HFFc6 (cell line): Measurements from ENCODE around the gene CNN3. TPM values are rescaled to one million over a fixed set of nuclear protein-coding genes. Genes with fewer than 3 reads are reported as not detected.

Experiments used
- DNase-seq: peaks from one replicate; pipeline ENCODE4 v3.0.0-alpha.2; 2018
- H3K27ac Mint-ChIP-seq: 2 replicates; pipeline ENCODE4 v1.8.0; 2020; ENCODE audit warnings: mild to moderate bottlenecking, mixed read lengths
- H3K27me3 Mint-ChIP-seq: 2 replicates; pipeline ENCODE4 v1.8.0; 2021; ENCODE audit warnings: mild to moderate bottlenecking, moderate library complexity, mixed read lengths; ENCODE audit not compliant: insufficient read depth
- H3K36me3 Mint-ChIP-seq: 2 replicates; pipeline ENCODE4 v1.8.0; 2021; ENCODE audit warnings: low read depth, mixed read lengths
- H3K4me1 Mint-ChIP-seq: 2 replicates; pipeline ENCODE4 v1.8.0; 2020; ENCODE audit warnings: low read depth, mixed read lengths
- H3K4me3 Mint-ChIP-seq: 2 replicates; pipeline ENCODE4 v1.8.0; 2020; ENCODE audit warnings: mild to moderate bottlenecking, moderate library complexity, mixed read lengths
- H3K9me3 Mint-ChIP-seq: 2 replicates; pipeline ENCODE4 v1.8.0; 2020; ENCODE audit warnings: mild to moderate bottlenecking, mixed read lengths
- total RNA-seq, 6 experiments: library from RNA; stranded (reverse); fragmentation: NEBNext Ultra II Directional; extraction: Animal tissue kit (Norgen Biotek cat#: 25700); gene quantifications; 2 replicates in 1 of 6; 3 replicates in 5 of 6; pipeline ENCODE4 v1.2.3, GENCODE V29; 2021
- TF ChIP-seq, protein P1 (sequence below): fragments of 200-600 bp; sonication (generic); IDR thresholded peaks from 2 replicates; pipeline ENCODE4 v1.5.0; 2021; ENCODE audit warnings: antibody characterized with exemption, mild to moderate bottlenecking

CNN3 gene
- total RNA-seq, 6 experiments from 2014 or later, result 210 to 253 (median 232) TPM

DNA sequence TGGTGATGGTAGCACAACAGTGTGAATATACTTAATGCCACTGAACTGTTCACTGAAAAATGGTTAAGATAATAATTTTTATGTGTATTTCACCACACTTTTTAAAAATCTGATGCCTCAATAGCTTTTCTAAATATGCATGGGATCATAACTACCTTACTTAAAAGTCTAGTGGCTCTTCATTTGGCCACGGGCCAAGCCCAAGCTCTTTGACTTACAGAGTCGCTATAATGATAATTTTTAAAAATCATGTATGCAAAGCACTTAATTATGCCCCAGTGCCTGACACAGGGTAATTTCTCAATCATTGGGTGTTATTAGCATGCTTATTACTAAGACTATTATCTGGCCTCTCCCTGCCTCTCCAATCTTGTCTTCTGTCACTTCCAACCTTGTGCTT is 7.6 kb upstream of the CNN3 start:
- Mint-ChIP-seq H3K36me3 (no peaks in the 10 kb centered on the region), H3K27me3 (no peaks in the 10 kb centered on the region), H3K9me3 (no peaks in the 10 kb centered on the region), H3K4me1 (peaks cover 41% of the 10 kb centered on the region), H3K27ac (no peak overlapping the region), H3K4me3 (no peak overlapping the region)
- no peak for DNase-seq
- TF ChIP-seq, protein P1, sequence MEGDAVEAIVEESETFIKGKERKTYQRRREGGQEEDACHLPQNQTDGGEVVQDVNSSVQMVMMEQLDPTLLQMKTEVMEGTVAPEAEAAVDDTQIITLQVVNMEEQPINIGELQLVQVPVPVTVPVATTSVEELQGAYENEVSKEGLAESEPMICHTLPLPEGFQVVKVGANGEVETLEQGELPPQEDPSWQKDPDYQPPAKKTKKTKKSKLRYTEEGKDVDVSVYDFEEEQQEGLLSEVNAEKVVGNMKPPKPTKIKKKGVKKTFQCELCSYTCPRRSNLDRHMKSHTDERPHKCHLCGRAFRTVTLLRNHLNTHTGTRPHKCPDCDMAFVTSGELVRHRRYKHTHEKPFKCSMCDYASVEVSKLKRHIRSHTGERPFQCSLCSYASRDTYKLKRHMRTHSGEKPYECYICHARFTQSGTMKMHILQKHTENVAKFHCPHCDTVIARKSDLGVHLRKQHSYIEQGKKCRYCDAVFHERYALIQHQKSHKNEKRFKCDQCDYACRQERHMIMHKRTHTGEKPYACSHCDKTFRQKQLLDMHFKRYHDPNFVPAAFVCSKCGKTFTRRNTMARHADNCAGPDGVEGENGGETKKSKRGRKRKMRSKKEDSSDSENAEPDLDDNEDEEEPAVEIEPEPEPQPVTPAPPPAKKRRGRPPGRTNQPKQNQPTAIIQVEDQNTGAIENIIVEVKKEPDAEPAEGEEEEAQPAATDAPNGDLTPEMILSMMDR, result no peak

DNA sequence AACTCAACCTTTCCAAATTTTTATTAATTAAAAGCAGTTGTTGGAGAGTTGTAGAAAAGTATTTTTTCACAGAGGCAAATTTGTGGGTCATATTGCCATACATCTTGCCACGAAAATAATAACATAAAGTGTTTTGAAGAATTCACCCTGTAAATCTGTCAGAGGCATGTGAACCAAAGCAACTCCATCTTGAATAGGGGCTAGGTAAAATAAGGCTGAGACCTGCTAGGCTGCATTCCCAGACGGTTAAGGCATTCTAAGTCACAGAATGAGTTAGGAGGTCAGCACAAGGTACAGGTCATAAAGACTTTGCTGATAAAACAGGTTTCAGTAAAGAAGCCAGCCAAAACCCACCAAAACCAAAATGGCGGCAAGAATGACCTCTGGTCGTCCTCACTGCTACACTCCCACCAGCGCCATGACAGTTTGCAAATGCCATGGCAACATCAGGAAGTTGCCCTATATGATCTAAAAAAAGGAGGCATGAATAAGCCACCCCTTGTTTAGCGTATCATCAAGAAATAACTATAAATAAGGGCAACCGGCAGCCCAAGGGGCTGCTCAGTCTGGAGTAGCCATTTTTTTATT is 4.4 kb upstream of the CNN3 start:
- H3K27me3 Mint-ChIP-seq, result no peaks in the 10 kb centered on the region; the same call in 1 of the 2 replicates
- no peaks in the 10 kb centered on the region for H3K9me3 Mint-ChIP-seq
- H3K36me3 Mint-ChIP-seq, result no peaks in the 10 kb centered on the region
- no peak overlapping the region for H3K27ac Mint-ChIP-seq
- peaks cover 27% of the 10 kb centered on the region for H3K4me1 Mint-ChIP-seq
- no peak for DNase-seq
- TF ChIP-seq, protein P1, result no peak
- no peak overlapping the region for H3K4me3 Mint-ChIP-seq

DNA sequence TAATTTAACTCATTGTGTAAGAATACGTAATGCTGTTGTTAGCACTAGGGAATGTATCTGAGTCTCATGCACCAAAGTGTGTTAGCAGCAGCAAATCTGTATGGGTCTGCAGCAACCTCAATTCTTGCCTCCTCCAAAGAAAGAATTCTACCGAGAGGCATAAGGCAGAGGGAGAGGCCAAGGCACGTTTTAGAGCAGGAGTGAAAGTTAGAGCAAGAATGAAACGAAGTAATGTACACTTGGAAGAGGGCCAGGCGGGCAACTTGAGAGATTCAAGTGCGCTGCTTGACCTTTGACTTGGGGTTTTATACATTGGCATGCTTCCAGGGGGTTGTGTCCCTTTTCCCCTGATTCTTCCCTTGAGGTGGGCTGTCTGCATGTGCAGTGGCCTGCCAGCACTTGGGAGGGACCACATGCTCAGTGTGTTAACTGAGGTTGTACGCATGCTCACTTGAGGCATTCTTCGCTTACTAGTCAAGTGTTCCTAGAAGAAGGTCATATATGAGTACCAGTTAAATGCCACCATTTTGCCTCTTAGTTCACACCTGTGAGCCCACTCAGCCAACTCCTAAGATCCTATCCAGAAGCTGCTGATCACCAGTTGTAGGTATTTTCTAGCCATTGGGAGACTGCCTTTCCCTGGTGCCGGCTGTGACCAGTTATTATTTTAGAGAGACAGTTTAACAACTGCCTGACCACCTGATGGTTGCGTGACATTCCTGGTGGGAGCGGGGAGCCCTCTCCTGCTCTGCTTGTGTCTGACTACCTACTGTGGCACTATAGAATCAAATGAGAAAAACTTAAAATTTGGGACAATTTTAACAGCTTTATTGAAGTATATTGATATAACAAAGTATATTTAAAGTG is 2.7 kb upstream of the CNN3 start:
- H3K4me3 Mint-ChIP-seq, result no peak overlapping the region
- DNase-seq, result no peak
- TF ChIP-seq, protein P1, result no peak
- H3K4me1 Mint-ChIP-seq, result peaks cover 16% of the 10 kb centered on the region
- no peak overlapping the region for H3K27ac Mint-ChIP-seq
- no peaks in the 10 kb centered on the region; the same call in 1 of the 2 replicates for H3K27me3 Mint-ChIP-seq
- no peaks in the 10 kb centered on the region for H3K9me3 Mint-ChIP-seq
- peaks cover 12% of the 10 kb centered on the region; the same call in 1 of the 2 replicates for H3K36me3 Mint-ChIP-seq

DNA sequence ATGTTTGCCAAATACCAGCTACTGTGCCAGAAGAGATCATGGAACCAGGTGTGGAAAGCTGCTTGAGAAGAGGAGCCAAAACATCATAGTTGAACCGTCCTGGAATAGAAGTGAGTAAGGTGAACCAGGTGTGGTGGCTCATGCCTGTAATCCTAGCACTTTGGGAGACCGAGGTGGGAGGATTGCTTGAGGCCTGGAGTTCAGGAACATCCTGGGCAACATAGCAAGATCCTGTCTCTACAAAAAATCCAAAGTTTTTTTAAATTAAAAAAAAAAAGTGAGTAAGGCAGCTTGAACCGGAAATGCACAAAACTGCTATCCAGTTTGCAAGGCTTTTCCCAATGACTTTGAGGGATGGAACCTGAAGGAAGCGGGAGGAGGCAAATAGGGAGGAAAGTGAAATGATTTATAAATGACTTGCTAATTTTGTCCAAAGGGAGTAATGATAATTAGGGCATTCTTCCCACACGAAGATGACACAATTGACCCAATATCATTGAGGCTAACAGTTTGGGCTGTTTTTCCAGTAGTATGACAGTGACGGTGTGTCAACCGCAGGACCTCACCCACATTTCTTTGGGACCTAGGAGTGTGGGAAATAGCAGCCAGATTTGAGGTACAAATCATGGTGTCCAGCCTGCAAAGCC is 1.5 kb upstream of the CNN3 start:
- peaks cover 28% of the 10 kb centered on the region for H3K4me1 Mint-ChIP-seq

More for the DNA sequence above, 1.5 kb upstream of the CNN3 start:
- TF ChIP-seq, protein P1, result no peak
- H3K4me3 Mint-ChIP-seq, result no peak overlapping the region; the same call in 1 of the 2 replicates
- H3K27me3 Mint-ChIP-seq, result no peaks in the 10 kb centered on the region; the same call in 1 of the 2 replicates
- H3K36me3 Mint-ChIP-seq, result peaks cover 20% of the 10 kb centered on the region
- H3K9me3 Mint-ChIP-seq, result no peaks in the 10 kb centered on the region
- no peak for DNase-seq
- peak overlapping the region; percentile 91 for H3K27ac Mint-ChIP-seq
